HK-2 (cell line): ENCODE data around the gene ZNF79.

ENCODE experiments used
- DNase-seq: peaks from one replicate; pipeline ENCODE4 v3.0.0-alpha.2; 2018; ENCODE audit not compliant: unreplicated experiment

Gene ZNF79

DNA sequence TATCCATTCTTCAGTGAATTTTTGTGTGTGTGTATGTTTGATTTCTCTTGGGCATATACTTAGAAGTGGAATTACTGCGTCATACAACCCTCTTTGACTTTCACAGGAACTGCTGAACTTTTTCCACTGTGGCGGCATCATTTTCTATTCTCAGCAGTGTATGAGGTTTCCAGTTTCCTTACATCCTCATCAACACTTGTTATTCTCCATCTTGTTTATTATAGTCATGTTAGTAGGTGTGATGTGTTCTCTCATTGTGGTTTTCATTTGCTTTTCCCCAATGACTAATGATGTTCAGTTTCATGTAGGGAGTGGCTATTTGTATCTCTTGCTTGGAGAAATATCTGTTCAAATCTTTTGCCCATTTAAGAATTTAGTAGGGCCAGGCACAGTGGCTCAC, 2.6 kb downstream of the ZNF79 start:
- no peak for DNase-seq

DNA sequence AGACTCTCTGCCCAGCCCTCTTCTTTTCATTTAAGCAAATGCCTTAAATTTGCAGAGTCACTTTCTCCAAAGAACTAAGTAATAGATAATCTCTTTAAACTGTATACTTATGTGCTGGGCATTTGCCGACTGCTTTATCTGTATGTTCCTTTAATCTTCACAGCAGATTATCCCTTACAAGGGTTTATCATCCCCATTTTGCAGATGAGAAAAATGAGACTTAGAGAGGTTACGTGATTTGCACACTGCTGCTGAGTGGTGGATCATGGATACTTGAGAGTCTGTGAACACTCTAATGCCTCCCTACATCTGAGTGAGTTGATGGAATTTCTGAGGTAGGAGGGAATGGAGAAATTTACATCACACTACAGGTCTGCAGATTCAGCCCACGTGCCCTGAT, 4.2 kb downstream of the ZNF79 start:
- no peak for DNase-seq

DNA sequence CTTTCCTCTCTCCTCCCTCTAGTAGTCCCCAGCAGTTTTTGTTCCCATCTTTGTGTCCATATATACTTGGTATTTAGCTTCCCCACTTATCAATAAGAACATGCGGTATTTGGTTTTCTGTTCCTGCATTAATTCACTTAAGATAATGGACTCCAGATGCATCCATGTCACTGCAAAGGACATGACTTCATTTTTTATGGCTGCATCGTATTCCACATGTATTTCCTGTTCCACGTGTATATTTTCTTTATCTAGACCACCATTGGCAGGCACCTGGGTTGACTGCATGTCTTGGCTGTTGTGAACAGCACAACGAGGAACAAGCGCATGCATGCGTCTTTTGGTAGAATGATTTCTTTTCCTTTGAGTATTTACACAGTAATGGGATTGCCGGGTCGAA, 6.2 kb downstream of the ZNF79 start:
- DNase-seq, result no peak

DNA sequence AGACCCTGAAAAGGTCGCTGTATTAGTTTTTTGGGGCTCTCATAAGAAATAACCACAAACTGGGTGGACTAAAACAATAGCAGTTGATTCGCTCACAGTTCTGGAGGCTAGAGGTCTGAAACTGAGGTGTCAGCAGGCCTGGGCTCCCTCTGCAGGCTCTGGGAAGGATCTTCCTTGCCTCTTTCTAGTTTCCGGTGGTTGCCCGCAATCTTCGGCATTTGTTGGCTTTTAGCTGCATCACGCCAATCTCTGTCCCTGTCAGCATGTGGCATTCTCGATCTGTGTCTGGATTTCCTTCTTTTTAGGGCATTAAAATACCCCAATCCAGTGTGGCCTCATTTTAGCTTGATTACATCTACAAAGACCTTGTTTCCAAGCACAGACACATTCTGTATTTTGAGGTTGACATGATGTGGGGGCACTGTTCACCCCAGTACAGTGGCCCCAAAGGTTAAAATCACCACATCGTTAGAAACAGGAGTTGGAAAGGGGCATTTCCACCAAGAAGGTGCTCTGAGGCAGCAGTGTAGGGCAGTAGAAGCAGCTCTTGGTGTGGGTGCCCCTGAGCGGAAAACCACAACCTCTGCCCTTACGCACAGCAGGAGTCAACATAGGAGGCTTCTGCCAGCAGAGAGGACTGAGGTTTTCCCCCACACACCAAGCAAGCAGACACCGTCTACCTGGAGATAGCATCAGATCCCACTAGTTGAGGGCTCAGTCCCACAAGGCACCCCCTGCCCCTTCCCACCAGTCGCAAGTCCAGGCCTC, 13.5 kb downstream of the ZNF79 start:
- DNase-seq, result no peak

DNA sequence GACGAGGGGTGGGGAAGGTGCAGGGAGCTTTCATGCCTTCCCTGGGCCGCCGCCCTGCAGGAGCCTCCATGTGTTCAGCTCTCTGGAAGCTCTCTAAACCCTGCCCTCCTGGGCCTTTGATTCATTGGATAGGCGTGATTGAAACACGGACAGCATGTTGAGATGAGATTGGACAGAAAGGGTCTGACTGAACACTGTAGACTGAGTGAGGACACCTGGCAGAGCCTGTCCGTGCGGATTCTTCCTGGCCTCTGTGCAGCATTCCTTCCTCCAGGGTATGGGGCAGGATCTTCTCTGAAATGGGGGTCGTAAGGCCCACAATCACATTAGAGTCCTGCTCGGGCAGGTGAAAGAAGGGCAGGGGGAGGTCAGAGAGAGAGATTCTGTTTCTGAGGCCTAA, 14.2 kb downstream of the ZNF79 start:
- no peak for DNase-seq

DNA sequence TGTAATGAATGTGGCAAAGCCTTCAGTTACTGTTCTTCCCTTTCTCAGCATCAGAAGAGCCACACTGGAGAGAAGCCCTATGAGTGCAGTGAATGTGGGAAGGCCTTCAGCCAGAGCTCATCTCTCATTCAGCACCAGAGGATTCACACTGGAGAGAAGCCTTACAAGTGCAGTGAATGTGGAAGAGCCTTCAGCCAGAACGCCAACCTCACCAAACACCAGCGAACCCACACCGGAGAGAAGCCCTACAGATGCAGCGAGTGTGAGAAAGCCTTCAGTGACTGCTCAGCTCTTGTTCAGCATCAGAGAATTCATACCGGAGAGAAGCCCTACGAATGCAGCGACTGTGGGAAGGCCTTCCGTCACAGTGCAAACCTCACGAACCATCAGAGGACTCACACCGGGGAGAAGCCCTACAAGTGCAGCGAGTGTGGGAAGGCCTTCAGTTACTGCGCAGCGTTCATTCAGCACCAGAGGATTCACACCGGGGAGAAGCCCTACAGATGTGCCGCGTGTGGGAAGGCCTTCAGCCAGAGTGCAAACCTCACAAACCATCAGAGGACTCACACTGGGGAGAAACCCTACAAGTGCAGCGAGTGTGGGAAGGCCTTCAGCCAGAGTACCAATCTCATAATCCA, 20.2 kb downstream of the ZNF79 start:
- DNase-seq, result peak; percentile 24

DNA sequence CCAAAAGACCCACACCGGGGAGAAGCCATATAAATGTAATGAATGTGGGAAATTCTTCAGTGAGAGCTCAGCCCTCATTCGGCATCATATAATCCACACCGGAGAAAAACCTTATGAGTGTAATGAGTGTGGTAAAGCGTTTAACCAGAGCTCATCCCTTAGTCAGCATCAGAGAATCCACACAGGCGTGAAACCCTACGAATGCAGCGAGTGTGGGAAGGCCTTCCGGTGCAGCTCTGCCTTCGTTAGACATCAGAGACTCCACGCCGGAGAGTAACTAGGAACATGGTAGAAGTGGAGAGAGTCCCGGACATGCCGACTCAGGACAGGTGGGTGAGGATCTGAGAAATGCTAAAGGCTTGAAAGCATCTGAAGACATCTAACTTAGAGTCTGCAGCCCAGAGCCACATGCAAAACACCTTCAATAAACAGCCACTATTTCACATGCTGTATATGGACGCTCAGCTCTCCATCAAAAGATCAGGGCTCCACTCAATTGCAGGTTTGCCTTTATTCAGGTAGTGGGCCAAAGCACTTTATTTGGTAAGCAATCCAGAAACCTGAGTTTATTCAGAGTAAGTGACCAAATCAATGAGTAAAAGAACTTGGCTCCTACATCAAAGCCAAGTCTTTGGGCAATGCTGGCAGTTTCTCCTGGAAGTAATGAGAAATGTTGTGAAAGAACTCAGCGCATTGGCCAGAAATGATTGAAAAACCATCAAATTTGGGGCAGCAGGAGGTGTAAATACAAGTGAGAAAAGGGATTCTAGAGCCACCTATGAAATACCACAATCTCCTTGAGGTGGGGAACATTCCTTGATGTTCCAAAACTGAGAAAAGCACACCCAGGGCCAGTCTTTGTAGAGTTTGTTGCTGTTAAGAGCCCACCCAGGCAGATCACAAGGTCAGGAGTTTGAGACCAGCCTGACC, 21.0 kb downstream of the ZNF79 start:
- peak; percentile 29 for DNase-seq

DNA sequence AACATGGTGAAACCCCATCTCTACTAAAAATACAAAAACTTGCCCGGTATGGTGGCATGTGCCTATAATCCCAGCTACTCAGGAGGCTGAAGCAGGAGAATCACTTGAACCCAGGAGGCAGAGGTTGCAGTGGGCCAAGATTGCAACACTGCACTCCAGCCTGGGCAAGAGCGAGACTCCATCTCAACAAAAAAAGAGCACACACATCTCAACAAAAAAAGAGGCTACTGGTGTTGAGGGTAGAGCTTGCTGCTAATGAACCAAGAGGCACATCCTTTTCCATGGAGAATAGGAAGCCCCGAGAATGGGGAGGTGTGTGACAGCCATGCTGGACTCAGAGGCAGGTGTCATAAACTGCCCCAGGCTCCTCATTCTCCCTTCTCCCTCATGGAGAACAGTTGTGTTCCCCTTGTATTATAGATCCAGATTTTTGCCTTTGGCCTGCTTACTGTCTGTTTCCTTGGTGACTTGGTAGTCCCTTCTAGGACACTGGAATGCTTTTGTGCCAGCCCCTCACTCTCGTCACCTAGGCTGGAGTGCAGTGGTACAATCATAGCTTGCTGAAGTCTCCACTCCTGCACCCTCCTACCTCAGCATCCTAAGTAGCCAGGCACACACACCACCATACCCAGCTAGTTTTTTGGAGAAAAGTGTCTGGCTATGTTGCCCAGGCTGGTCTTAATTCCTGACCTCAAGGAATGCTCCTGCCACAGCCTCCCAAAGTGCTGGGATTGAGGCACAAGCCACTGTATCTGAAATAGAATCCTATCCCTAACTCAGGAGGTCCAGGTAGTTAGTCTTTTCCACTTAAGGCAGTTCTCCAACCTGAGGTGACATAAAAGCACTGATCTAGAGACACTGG, 21.9 kb downstream of the ZNF79 start:
- peak; percentile 47 for DNase-seq

DNA sequence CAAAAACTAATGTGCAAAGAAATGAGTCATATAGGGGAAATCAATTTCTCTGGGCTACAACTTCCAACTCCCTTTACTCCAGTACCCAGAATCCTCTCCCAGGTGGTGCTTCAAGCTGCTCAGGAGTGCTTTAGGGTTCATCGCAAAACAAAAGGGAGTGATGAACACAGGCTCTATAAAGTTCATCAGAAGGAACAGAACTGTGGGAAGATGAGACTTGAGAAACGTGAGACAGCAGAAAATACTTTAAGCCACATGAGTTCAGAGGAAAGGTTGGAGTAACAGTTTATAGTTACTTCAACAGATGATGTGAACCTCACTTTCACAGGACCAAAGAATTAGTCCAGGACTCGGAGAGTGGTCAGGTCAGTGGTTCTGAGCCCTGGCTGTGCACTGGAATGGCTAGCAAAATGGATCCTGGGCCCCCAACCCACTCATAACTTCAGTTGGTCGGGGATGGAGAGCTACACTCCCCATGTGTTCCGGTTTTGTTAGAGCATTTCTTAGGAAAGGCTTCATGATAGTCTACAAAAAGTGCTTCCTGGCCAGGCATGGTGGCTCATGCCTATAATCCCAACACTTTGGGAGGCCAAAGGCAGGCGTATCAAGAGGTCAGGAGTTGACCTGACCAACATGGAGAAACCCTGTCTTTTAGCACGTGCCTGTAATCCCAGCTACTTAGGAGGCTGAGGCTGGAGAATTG, 22.7 kb downstream of the ZNF79 start:
- peak; percentile 18 for DNase-seq

DNA sequence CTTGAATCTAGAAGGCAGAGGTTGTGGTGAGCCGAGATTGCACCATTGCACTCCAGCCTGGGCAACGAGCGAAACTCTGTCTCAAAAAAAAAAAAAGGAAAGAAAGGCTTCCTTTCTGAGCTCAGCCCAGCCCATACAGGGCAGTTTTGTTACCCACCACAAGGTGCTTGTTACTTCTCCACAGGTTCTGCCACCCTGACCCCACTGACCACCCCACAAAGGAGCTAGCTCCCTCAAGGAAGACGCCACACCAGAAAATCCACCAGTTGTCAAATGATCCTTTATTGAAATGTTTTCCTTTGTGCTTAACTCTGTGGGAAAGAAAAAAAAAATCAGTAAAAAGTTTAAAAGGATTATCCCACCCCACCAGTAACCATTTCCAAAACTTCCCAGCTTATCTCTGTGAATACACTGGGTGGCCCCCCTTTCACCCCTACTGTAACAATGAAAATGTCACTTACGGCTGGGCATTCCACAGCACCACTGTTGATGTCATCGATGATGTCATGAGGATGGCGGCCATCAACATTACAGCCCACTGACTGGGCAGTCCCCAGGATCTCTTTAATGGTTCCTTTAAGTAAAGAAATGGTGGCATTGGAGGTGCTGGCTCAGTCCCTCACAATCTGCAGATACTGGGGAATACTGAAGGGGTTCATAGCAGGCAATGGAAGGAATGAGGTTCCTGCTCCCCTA, 23.4 kb downstream of the ZNF79 start:
- peak; percentile 14 for DNase-seq

DNA sequence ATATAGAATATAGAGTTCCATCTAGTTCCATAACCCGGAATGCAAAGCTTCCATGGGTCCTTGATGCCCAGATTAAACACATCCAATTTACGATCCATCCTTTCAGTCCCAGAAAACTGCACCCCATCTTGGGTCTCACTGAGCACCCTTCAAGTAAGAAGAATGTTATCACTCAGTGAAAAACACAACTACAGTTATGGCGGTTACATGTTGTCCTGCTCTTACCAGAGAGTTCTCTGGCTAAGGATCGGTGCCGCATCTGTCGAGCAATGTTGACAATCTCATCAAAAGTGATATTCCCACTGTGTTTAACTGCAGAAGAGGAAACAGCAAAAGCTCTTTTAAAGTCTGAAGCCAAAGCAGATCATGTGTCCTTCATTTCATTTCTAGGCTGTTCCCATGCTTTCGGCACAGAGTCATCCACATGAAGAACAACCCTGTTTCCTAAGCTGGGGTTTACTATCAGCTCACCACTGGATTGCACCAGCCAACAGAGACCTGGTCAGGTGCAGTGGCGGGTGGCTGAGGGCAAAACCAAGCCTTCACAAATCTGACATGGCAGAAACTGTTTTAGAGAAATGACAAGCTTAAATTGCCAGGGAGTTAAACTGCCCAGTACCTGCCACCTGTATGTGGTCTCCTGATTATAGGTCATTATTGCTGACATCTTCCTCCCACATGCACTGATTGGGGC, 24.1 kb downstream of the ZNF79 start:
- no peak for DNase-seq

DNA sequence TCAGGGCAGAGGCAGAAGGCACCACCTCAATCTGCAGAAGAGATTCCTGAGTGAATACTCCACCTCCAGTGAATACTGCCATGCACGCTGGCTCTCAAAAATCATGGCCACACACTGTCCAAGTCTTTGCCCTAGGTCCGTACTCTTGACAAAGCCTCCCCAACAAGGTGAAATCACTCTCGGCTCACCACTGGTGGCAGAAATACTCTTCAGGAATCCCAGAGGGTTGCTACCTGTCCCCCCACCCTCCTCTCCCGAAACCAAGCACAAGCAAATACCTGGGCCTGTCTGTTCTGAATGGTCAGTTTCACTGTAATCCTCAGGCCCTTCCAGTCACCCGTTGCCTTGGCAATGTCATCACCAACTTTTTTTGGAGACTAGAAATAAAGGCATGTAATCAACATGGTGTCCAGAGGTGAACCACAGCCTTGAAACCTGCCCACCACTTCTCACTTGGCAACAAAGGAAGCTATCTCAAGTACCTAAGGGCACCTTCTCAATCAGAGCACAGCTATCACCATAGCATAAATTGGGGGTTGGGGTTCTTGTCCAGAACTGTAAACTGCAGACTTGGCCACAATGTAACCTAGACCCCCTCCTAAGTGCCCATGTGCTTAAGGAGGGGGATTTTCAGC, 25.3 kb downstream of the ZNF79 start:
- peak; percentile 35 for DNase-seq

DNA sequence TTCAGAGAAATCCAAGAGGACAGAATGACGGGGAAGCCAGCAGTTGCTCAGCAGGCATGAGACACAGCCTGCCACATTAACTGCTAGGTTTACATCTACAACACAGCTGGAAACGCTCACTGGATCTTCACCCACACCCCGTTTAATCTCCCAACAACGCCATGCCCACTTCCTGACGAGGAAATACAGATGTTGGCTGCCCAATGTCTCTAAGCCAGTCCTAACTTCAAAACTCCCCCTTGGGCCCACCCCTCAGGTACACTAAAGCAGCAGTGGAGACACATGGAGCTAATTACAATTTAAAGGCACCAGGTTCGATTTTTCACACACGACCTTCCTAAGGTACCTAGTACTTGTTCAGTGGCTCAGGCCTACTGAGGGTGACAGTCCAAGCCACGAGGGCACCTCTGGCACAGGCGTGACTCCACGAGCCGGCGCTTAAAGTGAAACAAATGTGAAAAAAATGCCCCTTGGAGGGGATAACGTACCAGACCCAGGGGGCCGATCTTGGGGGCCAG, 26.1 kb downstream of the ZNF79 start:
- DNase-seq, result peak; percentile 32

DNA sequence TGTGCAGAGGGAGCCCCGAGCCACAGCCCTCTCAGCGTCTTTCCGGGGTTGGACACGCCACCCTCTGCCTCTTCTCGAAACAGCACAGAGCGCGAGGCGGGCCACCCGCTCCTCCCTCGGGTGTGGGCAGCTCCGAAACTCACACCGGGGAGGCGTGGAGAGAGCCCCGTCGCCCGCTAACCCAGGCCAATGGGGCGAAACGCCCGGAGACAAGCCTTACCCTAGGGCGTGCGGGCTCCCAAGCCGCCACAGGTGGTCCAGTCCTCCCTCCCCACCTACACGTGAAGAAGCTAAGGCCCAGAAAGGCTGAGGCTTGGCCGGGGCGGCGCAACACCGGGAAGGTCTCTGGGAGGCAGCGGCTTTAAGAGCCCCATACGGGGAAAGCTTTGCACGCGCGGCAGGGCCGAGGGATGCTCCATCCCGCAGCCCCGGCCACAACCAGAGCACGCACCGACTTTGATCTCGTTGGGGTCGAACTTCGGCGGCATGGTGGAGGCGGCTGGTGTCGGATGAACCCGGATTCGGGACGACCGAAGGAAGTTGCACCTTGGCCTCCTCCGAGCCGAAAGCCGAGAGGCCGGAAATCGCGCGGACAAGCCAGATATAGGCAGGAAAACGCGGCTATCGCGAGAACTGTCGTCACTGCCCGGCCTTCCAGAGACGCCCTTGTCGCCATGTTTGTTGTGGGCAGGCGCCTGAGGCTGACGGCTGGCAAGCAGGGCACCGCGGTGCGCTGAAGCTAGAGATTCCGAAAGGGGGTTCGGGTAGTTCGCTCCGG, 26.8 kb downstream of the ZNF79 start, which contains the start of the genes LRSAM1 and RPL12:
Gene LRSAM1 (plus strand): TSS at position 681 of the 778 bp plus-strand sequence. CDS start 3,018 bp downstream, outside the sequence.
Gene RPL12 (minus strand): TSS at position 577 of the 778 bp plus-strand sequence. CDS start 89 bp downstream, at position 488.
- peak; percentile 98 for DNase-seq

DNA sequence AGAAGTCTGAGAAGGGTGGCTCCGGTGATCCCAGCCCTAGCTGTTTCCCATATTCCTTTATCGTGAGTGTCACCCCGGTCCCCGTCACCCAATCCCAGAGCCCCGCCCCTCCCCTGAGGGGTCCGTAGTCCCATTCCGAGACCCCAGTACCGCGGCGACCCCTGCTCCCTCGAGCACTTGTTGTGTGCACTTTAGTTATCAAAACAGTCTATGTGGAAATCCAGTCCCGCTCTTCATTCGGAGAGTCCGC, 27.4 kb downstream of the ZNF79 start:
- DNase-seq, result no peak

DNA sequence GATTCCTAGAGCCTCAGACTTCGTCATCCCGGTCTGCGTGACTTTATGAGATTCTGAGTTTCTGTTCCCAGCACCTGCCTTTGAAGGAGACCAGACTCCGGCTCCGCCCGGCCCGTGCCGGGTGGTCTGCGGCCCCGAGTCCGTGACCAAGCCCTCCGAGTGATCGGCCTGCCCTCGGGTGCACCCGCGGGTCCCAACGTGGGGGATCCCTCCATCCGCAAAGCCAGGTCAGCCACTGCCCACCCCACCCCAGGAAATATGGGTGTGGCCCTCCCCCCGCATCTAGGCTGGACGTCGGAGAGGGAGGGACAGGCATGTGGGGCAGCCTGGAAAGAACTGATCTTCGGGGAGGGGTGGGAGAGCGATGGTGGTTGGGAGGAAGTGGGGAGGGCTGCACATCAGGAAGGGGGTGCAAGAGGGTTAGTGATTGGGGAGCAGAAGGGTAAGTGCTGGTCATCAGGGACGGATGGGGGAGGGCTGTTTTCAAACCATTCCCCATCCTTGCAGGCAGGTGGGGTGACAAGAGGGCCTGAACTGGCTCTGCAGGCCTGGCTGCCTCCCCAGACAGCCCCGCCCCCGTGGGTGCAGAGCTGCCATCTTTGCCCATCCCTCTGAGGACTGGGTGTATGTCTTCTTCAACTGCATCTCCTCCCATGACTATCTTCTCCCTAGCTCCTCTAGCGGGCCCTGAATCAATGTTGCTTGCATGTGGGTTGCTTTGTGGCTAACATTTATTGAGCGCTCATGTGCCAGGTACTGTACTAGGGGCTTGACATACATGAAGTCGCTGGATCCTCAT, 27.9 kb downstream of the ZNF79 start:
- DNase-seq, result peak; percentile 70

DNA sequence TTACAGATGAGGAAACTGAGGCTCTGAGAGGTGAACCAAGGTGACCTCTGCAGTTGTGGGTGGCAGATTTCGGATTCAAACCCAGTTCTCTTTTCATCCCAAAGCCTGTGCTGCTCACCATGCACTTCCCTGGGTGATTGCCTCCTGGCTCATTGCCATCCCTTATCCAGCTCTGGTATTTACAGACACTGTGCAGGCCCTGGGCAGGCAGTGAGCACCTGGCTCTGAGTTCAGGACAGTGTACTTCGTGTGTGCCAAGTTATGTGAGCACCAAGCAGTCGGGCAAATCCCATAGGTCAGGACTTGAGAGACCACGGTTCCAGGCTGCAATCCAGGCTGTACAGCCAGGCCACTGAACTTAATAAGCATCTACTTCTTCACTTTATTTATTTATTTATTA, 28.5 kb downstream of the ZNF79 start:
- DNase-seq, result no peak
